T-helper 1 cell treated with Interleukin-12 subunit alpha and Interleukin-12 subunit beta and Interleukin-4 antibody, amounts not matched to agents 30 ng/mL and 1 ng/mL, for 36 hours (primary cell): ENCODE measurements around the gene TRIM73. TPM values are rescaled to one million over a fixed set of nuclear protein-coding genes. Genes with fewer than 3 reads are reported as not detected.
"Not testable (repeated sequence)": the region's sequence is repeated elsewhere in the genome, so short reads cannot be mapped to it uniquely, and the experiment has no call there.

ENCODE experiments used
- intact Hi-C: fragments of 100-400 bp; cut with micrococcal nuclease; formaldehyde crosslinking; loops from one replicate; pipeline ENCODE4 v1.15.1; 2024
- total RNA-seq: library from RNA; stranded (reverse); gene quantifications from 2 replicates; pipeline ENCODE4 v1.2.3, GENCODE V29; 2022

Gene TRIM73
- total RNA-seq = 11.5 and 12.4 TPM in 2 replicates

DNA sequence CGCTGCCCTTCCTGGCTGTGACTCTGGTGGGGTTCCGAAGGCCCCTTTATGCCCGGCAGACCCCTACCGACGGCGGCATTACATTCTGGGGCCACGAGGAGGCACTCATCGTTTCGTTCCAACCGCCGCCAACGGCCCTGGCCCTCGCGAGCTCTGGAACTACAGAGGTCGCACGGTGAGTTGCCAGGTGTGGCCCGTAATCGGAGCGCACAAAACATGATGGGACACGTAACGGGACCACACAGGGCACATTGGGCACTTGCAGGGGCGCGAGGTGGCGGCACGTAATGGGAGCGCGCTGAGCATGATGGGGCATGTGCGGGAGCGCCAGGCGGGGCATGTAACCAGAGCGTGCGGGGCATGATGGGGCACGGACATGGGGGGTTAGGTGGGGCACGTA lies at the start of gene TRIM73:
TRIM73 (plus strand) TSS at position 301 of the 400 bp plus-strand sequence. CDS start 3,305 bp downstream, outside the sequence.
- intact Hi-C loops = not testable (repeated sequence)

DNA sequence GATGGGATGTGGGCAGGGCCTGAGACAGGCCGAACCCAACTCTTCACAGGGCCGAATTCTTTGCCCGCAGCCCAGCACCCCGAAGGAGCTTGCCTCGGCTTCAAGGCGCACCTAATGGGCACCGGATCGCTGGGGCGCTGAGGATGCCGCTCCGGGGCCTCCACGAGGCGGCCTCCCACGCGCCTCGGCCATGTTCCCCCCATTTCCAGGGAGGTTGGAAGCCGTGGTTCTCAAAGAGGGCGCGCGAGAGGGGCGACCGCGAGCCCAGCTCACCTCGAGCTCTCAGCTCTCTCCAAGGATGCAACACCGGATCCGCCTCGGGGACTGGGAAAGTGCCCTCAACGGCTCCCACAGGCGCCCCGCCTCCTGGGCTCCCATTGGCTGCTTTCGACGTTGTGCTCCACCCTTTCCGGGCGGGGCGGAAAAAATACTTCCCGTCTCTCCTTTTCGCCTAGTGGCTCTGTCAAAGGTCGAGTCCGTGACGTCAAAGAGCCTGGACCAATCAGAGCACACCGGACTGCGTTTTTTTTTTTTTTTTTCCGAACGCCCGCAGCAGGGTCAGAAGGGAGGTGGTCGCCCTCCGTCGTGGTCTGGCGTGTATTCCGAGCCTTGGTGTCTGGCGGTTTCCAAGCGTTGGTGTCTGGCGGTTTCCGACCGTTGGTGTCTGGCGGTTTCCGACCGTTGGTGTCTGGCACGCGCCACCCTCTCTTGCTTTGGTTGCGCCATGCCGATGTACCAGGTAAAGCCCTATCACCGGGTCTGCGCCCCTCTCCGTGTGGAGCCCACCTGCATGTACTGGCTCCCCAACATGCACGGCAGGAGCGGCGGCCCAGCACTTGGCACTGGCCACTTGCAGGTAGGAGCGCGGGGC lies 36.5 kb upstream of the TRIM73 start:
- intact Hi-C loops = not testable (repeated sequence)

DNA sequence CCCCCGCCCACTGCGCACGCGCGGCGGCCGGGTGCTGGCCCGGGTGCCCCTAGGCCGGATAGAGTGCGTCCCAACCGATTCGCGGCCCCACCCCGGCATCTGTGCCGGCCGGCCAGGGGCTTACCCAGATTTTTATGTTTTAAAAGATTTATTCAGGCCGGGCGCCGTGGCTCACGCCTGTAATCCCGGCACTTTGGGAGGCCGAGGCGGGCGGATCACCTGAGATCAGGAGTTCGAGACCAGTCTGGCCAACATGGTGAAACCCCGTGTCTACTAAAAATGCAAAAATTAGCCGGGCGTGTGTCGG lies 35.9 kb upstream of the TRIM73 start:
- intact Hi-C loops = not testable (repeated sequence)

DNA sequence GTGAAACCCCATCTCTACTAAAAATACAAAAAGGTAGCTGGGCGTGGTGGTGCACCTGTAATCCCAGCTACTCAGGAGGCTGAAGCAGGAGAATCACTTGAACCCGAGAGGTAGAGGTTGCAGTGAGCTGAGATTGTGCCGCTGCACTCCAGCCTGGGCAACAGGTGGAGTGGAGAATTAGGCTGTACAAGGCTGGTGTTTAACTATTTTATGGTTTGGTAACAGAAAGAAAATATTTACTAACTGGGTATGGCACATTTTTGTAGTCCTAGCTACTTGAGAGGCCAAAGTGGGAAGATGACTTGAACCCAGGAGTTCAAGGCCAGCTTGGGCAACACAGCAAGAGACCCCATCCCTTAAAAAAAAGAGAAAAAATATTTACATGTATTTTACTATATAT lies 31.4 kb upstream of the TRIM73 start:
- intact Hi-C loops = not testable (repeated sequence)

DNA sequence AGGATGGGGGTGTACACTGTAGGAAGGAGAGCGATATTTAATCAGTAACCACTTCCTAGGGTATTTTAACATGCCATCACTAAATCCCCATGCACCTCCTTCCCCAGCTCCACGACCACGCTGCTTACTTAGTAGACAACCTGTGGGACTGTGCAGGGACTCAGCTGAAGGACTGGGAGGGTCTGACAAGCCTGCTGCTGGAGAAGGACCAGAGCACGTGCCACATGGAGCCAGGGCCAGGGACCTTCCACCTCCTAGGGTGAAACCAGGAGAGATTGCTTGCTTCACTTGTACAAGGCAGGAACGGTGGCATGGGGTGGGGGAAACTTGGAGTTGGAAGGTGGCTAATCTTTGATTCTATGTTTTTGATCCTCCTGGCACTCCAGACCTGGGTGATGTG lies 28.8 kb upstream of the TRIM73 start:
- intact Hi-C loops = not testable (repeated sequence)

DNA sequence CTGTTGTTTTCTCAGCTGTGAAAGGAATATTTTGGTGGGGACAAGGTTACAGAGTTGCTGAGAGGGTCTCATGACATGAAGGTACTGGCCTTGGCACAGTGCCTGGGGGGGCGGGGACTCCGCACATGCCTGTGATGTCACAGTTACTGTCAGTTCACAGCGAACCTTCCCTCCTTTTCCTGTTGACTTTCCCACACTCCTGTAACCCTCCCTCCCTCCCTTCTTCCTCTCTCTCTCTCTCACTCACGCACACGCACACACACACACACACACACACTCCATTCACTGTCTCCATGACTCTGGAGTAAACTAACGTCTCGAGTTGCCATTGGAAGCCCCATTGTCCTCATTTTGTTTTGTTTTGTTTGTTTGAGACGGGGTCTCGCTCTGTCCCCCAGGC lies 28.1 kb upstream of the TRIM73 start:
- intact Hi-C loops = not testable (repeated sequence)

DNA sequence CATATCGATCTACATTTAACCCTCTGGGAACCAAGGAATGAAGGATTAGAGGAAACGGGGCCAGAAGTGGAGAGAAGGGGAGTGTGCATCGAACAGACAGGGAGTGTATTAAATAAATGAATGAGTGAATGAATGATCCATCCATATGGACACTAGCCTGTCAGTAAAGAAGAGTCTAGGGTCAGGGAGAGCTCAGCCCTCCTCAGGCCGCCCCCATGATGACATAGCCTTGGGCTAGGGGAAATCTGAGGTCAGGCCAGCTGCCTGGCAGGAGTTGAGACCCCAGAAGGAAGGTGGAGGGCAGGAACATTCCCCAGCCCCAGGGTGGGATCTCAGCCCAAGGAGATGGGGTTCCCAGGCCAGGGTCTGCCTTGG lies 21.3 kb upstream of the TRIM73 start:
- intact Hi-C loops = not testable (repeated sequence)

DNA sequence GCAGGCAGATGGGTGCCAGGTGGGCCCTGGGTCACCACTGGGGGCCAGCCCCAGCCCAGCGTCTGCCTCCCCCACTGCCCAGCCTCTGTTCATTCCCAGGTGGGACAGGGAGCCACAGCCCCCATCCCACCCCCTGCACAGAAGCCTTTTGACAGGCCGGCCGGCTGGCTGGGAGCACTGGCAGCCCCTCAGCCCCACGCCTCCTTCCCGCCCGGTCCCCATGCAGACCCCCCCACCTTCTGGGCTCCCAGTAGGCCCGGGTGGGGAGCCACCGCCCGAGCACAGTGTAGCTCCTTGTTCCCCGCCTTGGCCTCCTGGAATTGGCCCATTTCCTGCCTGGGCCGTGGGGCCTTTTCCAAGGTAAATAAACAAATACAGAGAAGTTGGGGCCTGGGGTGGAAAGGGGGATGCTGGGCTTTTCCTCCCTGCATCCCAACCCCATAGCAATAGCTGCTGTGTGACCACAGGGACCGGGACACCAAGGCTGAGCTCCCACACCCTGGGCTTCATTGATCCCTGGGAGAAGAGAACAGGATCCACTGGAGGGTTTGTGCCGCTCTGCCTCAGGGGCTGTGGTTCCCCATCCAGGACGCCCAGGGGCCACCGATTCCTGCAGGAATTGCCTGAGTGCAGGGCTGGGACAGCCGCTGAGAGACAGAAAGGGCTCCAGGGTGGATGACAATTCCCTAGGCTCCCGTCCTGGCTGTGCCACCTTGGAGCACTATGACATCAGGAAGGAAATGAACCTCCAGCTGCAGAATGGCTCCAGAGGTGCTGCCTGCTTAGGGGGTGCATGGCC lies 20.7 kb upstream of the TRIM73 start:
- intact Hi-C loops = not testable (repeated sequence)

DNA sequence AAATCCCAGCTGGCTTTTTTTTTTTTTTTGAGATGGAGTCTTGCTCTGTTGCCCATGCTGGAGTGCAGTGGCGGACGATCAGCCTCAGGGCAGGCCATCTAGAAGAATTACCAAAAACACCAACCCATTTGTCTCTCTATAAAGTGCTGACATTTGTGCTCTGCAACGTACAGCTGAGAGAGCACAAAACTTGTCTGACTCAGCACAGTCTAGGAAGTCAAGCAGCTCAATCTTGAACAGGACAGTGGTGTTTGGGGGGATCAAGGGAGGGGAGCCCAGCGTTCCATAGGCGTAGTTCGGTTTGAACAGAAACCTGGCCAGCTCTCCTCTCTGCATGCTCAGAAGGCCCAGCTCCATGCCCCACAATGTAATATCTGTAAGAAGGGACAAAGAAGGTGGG lies 2.2 kb upstream of the TRIM73 start:
- intact Hi-C loops = not testable (repeated sequence)

DNA sequence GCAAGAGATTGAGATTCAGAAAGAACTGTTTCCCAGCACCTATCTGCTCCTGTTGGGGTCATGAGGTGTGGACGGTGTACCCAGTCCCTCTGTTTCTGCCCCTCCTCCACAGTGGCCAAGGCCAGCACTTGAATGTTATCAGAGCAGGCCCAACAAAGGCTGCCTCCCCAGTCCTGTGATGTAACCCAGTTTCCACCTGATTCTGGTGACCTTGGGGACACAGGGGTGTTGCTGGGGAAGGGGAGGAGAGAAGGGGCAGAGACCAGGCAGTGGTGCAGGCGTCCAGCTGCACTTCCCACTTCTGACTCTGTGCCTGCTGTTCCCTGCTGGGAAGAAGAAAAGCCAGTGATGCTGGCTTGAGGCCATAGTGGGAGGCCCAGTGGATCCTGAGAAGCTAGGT lies 2.4 kb downstream of the TRIM73 start:
- intact Hi-C loops = not testable (repeated sequence)

DNA sequence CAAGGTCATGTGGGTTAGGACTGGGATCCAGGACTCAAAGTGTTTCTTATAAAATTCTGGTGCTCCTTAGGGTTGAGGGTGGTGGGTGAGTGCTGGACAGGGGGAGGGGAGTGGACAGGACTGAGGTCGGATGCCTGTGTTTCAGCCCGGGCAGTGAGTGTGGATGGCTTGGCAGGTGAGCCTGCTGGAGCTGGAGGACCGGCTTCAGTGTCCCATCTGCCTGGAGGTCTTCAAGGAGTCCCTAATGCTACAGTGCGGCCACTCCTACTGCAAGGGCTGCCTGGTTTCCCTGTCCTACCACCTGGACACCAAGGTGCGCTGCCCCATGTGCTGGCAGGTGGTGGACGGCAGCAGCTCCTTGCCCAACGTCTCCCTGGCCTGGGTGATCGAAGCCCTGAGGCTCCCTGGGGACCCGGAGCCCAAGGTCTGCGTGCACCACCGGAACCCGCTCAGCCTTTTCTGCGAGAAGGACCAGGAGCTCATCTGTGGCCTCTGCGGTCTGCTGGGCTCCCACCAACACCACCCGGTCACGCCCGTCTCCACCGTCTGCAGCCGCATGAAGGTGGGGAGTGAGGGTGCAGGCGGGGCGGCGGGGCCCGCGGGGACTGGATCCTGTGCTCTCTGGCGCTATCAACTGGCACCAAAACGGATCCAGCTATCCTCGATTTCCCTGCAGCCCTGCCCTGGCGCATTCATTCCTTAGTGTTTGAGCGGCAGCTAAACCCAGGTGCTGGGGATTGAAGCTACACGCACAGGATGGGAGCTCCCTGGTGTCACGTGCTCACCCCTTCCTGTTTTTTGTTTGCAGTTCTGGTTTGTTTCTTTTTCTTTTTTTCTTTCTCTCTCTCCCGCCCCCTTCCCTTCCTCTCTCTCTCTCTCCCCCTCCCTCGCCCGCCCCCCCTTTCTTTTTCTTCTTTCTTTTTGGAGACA lies 3.6 kb downstream of the TRIM73 start:
- intact Hi-C loops = not testable (repeated sequence)

DNA sequence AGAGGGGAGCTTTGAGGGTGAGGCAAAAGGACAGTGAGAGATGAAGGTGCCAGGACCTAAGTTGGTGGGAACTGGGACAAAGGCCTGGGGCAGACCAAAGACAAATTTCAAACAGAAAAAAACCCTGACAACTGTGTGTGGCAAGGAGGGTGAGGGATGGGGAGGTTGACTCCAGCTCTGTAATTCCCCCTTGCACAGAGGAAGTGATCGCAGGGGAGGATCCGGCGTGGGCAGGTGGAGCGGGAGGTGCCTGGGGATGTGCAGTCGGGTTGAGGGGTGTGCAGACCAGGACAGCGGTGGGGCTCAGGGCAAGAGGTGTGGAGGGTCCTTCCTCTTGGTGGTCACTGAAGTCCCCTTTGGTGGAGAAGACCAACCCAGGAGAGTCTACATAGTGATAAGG lies 5.1 kb downstream of the TRIM73 start:
- intact Hi-C loops = not testable (repeated sequence)

DNA sequence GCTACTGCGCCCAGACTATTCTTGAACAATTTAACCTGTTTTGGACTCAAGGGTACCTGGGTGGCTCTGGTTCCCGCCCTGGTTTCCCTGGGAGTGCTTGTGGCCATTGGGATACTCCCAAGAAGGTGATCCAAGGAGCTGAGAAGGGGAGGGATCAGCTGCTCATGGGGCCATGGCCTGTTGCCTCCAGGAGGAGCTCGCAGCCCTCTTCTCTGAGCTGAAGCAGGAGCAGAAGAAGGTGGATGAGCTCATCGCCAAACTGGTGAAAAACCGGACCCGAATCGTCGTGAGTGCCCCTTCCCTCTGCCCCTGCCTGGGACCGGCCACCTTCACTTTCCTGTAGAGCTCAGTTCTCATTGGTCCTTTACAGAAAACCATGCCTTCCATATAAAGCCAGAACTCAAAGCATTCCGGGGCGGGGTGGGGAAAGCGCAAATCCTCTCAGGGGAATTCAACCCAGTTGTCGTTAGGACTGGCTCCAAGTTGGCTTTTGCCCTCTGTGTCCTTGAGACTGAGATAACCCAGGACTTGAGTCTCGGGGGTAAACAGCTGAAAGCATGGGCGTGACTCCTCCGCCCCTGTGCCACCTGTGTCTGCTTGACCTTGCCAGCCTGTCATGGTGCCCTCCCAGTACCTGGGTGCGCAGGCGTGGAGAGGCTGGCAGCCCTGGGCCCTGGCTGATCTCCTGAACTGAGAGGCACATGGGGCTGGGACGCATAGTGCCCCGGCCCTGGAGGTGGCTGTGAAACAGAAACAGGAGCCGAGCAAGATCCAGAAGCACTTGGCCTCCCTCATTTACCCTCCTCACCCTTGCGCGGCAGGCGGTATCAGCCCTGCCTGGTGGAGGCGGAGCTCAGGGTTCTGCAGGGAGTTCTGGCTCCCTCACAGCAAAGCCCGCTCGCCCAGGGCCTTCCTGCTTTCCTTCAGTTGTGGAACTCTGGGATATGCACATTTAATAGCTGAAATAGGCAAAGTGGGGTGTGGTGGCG lies 8.3 kb downstream of the TRIM73 start:
- intact Hi-C loops = not testable (repeated sequence)

DNA sequence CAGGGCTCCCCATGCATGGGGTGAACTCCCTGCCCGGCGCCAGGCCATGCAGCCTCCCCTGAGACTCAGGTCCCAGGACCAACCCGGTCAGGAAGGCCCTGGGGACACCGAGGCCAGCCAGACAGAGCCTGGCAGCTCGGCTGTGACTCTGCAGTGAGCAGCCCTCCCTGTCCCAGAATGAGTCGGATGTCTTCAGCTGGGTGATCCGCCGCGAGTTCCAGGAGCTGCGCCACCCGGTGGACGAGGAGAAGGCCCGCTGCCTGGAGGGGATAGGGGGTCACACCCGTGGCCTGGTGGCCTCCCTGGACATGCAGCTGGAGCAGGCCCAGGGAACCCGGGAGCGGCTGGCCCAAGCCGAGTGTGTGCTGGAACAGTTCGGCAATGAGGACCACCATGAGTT lies 9.2 kb downstream of the TRIM73 start:
- intact Hi-C loops = not testable (repeated sequence)

DNA sequence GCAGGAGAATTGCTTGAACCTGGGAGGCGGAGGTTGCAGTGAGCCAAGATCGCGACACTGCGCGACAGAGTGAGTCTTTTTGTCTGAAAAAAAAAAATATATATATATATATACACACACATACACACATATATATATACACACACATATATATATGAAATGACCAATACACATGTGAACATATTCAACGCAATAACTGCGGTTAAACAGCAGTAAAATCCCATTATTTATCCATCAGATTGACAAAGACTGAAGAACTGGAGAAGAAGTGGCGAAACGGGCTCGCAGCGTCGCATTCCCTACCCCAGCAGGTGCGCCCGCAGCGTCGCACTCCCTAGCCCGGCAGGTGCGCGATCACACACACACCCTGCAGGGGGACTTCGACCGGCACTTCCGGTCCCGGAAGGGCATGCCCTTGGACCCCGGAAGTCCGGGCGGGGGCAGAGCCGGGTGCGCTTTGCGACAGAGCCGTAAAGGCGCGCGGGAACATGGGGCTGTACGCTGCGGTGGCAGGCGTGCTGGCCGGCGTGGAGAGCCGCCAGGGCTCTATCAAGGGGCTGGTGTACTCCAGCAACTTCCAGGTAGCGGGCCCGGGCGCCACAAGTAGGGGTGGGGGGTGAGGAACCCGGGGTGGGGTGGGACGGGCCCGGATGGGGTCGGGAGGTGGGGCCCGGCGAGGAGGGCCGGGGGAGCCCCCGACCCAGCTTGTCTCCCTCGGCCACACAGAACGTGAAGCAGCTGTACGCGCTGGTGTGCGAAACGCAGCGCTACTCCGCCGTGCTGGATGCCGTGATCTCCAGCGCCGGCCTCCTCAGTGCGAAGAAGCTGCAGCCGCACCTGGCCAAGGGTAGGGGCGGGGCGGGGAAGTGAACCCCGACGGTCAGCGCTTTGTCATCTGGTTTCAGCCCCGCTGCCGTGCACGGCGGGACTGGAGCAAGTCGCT lies 14.7 kb downstream of the TRIM73 start:
- intact Hi-C loops = not testable (repeated sequence)

DNA sequence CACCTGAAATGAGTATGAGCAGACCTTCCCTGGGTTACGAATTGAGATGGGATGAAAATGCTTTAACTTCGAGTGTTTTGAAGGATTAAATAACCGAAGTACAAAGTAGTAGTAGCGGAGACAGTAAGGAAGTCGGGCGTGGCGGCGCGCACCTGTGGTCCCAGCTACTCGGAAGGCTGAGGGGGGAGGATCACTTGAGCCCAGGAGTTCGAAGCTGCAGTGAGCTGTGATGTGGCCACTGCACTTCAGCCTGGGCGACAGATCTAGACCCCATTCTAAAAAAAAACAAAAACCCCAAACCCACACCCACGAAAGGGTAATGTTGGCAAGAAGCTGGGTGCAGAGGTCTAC lies 15.4 kb downstream of the TRIM73 start:
- intact Hi-C loops = not testable (repeated sequence)

DNA sequence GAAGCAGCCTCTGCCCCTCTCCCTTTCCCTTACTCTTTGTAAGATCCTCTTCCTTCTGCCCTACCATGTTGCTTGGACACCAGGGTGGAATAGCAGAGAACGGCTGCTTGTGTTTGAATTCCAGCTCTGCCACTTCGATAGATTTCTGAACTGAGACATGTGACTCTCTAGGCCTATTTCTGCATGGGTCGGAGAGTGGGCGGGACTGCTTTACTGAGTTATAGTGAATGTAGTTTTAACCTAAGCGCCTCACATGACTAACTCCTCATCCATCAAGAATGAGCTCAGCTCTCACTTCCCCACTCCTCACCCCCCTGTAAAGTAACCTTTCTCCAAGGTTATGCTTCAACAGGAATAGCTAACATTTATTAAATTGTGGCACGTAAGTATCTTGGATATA lies 18.8 kb downstream of the TRIM73 start:
- intact Hi-C loops = not testable (repeated sequence)

DNA sequence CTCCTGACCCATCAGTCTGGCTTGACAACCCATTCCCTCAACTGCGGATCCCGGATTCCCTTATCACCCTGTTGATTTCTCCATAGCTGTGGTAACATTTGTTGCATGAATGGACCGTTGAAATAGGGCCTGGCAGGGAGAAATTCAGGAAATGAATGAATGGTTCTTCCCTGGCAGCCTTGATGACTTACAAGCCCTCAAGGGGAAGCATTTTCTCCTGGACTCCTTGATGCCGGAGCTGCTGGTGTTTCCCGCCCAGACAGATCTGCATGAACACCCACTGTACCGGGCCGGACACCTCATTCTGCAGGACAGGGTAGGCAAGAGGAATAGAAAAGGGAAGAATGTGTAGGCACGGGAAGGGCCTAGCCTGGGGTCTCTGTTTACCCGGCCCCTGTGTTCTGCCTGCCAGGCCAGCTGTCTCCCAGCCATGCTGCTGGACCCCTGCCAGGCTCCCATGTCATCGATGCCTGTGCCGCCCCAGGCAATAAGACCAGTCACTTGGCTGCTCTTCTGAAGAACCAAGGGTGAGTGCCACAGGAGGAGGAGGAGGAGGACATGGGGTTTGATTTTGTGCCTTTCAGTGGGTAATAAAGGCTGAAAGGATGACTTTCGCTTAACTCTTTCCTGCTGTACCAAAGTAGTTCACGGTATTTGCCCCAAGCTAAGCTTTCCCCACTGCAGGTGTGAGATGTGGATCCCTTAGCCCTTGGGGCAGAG lies 19.4 kb downstream of the TRIM73 start:
- intact Hi-C loops = not testable (repeated sequence)

DNA sequence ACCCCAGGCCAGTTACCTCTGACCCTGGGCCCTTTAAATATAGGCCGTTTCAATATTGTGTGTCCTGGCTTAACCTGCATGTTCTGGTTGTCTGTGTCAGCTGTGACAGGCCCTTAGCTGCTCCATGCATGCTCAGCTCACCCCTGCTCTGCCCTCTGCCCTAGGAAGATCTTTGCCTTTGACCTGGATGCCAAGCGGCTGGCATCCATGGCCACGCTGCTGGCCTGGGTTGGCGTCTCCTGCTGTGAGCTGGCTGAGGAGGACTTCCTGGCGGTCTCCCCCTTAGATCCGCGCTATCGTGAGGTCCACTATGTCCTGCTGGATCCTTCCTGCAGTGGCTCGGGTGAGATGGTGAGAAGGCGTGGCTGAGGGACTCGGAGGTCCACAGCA lies 20.0 kb downstream of the TRIM73 start:
- intact Hi-C loops = not testable (repeated sequence)
